SK-N-SH (cell line): Measurements from ENCODE around the gene AEN. TPM values are rescaled to one million over a fixed set of nuclear protein-coding genes. Genes with fewer than 3 reads are reported as not detected.

Source experiments
- CTCF ChIA-PET: fragments of 300-600, 350-600 bp; formaldehyde crosslinking; extraction: SDS; loops from one replicate; lab custom pipeline; 2021; lab: Yijun Ruan, JAX
- POLR2A ChIA-PET: fragments of 350-600 bp; sonication (Branson Sonifier 250); formaldehyde crosslinking; extraction: SDS; loops from one replicate; lab custom pipeline; 2020; ENCODE audit warnings: antibody characterized with exemption, inconsistent platforms; lab: Yijun Ruan, JAX
- DNase-seq: peaks from one replicate; pipeline ENCODE4 v3.0.0; 2012
- H2AFZ ChIP-seq: fragments of 200-600 bp; sonication (generic); 2 replicates; pipeline ENCODE4 v1.8.1; 2016; ENCODE audit warnings: antibody characterized with exemption, mild to moderate bottlenecking, low read depth
- H3F3A ChIP-seq: fragments of 200-600 bp; sonication (generic); replicated peaks from 2 replicates; pipeline ENCODE3; 2016; ENCODE audit warnings: antibody characterized with exemption, mild to moderate bottlenecking; ENCODE audit not compliant: insufficient read depth
- H3K27ac ChIP-seq, 2 experiments: fragments of 200-500 bp in 1 of 2; fragments of 200-600 bp in 1 of 2; sonication (Bioruptor generic) in 1 of 2; sonication (generic), shearing (Covaris generic) in 1 of 2; 2 replicates each; pipeline versions ENCODE4 v1.5.1 to v1.6.1; 2014 to 2016; ENCODE audit warnings: low read depth in 2 of 2, inconsistent platforms in 1 of 2, low read length in 1 of 2, mild to moderate bottlenecking in 1 of 2, mixed read lengths in 1 of 2
- H3K27me3 ChIP-seq: fragments of 200-600 bp; sonication (generic), shearing (Covaris generic); 2 replicates; pipeline ENCODE4 v1.6.1; 2016; ENCODE audit warnings: mixed run types; ENCODE audit not compliant: insufficient read depth
- H3K36me3 ChIP-seq, 2 experiments: fragments of 200-500 bp in 1 of 2; fragments of 200-600 bp in 1 of 2; sonication (Bioruptor generic) in 1 of 2; sonication (generic) in 1 of 2; replicated peaks in 1 of 2; 2 replicates each; pipeline versions ENCODE3 to v1.5.1; 2014 to 2016; ENCODE audit warnings: low read length in 1 of 2, mild to moderate bottlenecking in 1 of 2; ENCODE audit not compliant: insufficient read depth in 2 of 2, control insufficient read depth in 1 of 2
- H3K4me1 ChIP-seq, 2 experiments: fragments of 200-500 bp in 1 of 2; fragments of 200-600 bp in 1 of 2; sonication (Bioruptor generic) in 1 of 2; sonication (generic), shearing (Covaris generic) in 1 of 2; 2 replicates each; pipeline versions ENCODE4 v1.5.1 to v1.6.1; 2014 to 2016; ENCODE audit warnings: low read depth in 1 of 2, low read length in 1 of 2, mixed run types in 1 of 2; ENCODE audit not compliant: insufficient read depth in 2 of 2, control insufficient read depth in 1 of 2
- H3K4me2 ChIP-seq: fragments of 200-600 bp; sonication (generic), shearing (Covaris generic); 2 replicates; pipeline ENCODE4 v1.6.1; 2017; ENCODE audit warnings: mixed run types
- H3K4me3 ChIP-seq, 2 experiments: fragments of 200-500 bp in 1 of 2; fragments of 200-600 bp in 1 of 2; sonication (Bioruptor generic) in 1 of 2; sonication (generic), shearing (Covaris generic) in 1 of 2; 2 replicates each; pipeline versions ENCODE4 v1.5.1 to v1.8.1; 2014 to 2016; ENCODE audit warnings: low read depth in 2 of 2, inconsistent platforms in 1 of 2, low read length in 1 of 2, mild to moderate bottlenecking in 1 of 2, mixed read lengths in 1 of 2, moderate library complexity in 1 of 2
- H3K79me2 ChIP-seq: fragments of 200-600 bp; sonication (generic); 2 replicates; pipeline ENCODE4 v1.8.1; 2017; ENCODE audit warnings: mild to moderate bottlenecking; ENCODE audit not compliant: insufficient read depth
- H3K9ac ChIP-seq: fragments of 200-600 bp; sonication (generic); 2 replicates; pipeline ENCODE4 v1.6.1; 2017; ENCODE audit warnings: mixed run types
- H3K9me2 ChIP-seq: fragments of 200-600 bp; sonication (generic); 2 replicates; pipeline ENCODE4 v1.6.1; 2017; ENCODE audit warnings: mixed run types
- H3K9me3 ChIP-seq: fragments of 200-600 bp; sonication (generic); 2 replicates; pipeline ENCODE4 v1.6.1; 2017; ENCODE audit warnings: mixed run types, mild to moderate bottlenecking, moderate library complexity
- H4K20me1 ChIP-seq: fragments of 200-600 bp; sonication (generic); 2 replicates; pipeline ENCODE4 v1.6.1; 2017; ENCODE audit warnings: mild to moderate bottlenecking, mixed run types; ENCODE audit not compliant: insufficient read depth
- CHD2 ChIP-seq: fragments of 150-350 bp; IDR thresholded peaks from 2 replicates; pipeline ENCODE4 v1.6.1; 2018; ENCODE audit warnings: low read length; ENCODE audit not compliant: partially characterized antibody
- ELF1 ChIP-seq: IDR thresholded peaks from 2 replicates; pipeline ENCODE4 v1.4.0; 2012
- EP300 ChIP-seq, 2 experiments: IDR thresholded peaks; 2 replicates each; pipeline versions ENCODE4 v1.4.0 to v1.6.1; 2012; ENCODE audit warnings: borderline replicate concordance in 1 of 2, low read depth in 1 of 2, low read length in 1 of 2
- EZH2phosphoT487 ChIP-seq: fragments of 200-600 bp; sonication (generic); IDR thresholded peaks from 2 replicates; pipeline ENCODE4 v1.6.1; 2017; ENCODE audit warnings: low read depth, mixed run types, mild to moderate bottlenecking, antibody characterized with exemption, moderate library complexity, borderline replicate concordance
- FOSL2 ChIP-seq: IDR thresholded peaks from 2 replicates; pipeline ENCODE4 v1.4.0; 2012; ENCODE audit warnings: low read depth, mild to moderate bottlenecking, moderate library complexity, borderline replicate concordance
- FOXJ3 ChIP-seq: sonication (generic); formaldehyde crosslinking; IDR thresholded peaks from 2 replicates; pipeline ENCODE4 v1.5.1; 2020; ENCODE audit warnings: mild to moderate bottlenecking, missing genetic modification reagents
- FOXM1 ChIP-seq: IDR thresholded peaks from 2 replicates; pipeline ENCODE4 v1.4.0; 2012; ENCODE audit warnings: low read depth, mild to moderate bottlenecking
- GATA2 ChIP-seq: sonication (generic); formaldehyde crosslinking; IDR thresholded peaks from 2 replicates; pipeline ENCODE4 v1.5.0; 2020; ENCODE audit warnings: mild to moderate bottlenecking, missing genetic modification reagents
- JUND ChIP-seq: IDR thresholded peaks from 2 replicates; pipeline ENCODE4 v1.4.0; 2012
- MEF2A ChIP-seq: IDR thresholded peaks from 2 replicates; pipeline ENCODE4 v1.4.0; 2012; ENCODE audit warnings: low read depth, borderline replicate concordance
- NFIC ChIP-seq: IDR thresholded peaks from 2 replicates; pipeline ENCODE4 v1.4.0; 2012; ENCODE audit warnings: borderline replicate concordance
- NRF1 ChIP-seq: IDR thresholded peaks from 2 replicates; pipeline ENCODE4 v1.6.1; 2012; ENCODE audit warnings: low read depth, mild to moderate bottlenecking, low read length
- POLR2AphosphoS5 ChIP-seq: IDR thresholded peaks from 2 replicates; pipeline ENCODE4 v1.6.1; 2012; ENCODE audit warnings: low read depth, low read length
- RAD21 ChIP-seq: IDR thresholded peaks from 2 replicates; pipeline ENCODE4 v1.6.1; 2012; ENCODE audit warnings: mild to moderate bottlenecking, low read length
- RCOR1 ChIP-seq: fragments of 150-350 bp; IDR thresholded peaks from 2 replicates; pipeline ENCODE4 v1.6.1; 2017; ENCODE audit warnings: antibody characterized with exemption, low read length
- RFX5 ChIP-seq: IDR thresholded peaks from 2 replicates; pipeline ENCODE4 v1.6.1; 2012; ENCODE audit warnings: mild to moderate bottlenecking, improper control_type of control experiment, low read length
- RXRA ChIP-seq: IDR thresholded peaks from 2 replicates; pipeline ENCODE4 v1.4.0; 2012; ENCODE audit warnings: low read depth, mild to moderate bottlenecking, borderline replicate concordance
- SIN3A ChIP-seq: IDR thresholded peaks from 2 replicates; pipeline ENCODE4 v1.6.1; 2012; ENCODE audit warnings: low read depth, mild to moderate bottlenecking, low read length, moderate library complexity, borderline replicate concordance
- SMC3 ChIP-seq: IDR thresholded peaks from 2 replicates; pipeline ENCODE4 v1.6.1; 2012; ENCODE audit warnings: low read depth, low read length, improper control_type of control experiment
- TAF1 ChIP-seq: IDR thresholded peaks from 2 replicates; pipeline ENCODE4 v1.6.1; 2012; ENCODE audit warnings: low read depth, mild to moderate bottlenecking, low read length, moderate library complexity, borderline replicate concordance
- TCF12 ChIP-seq: IDR thresholded peaks from 2 replicates; pipeline ENCODE4 v1.4.0; 2012
- TEAD4 ChIP-seq: IDR thresholded peaks from 2 replicates; pipeline ENCODE4 v1.4.0; 2012; ENCODE audit warnings: mild to moderate bottlenecking, borderline replicate concordance; ENCODE audit not compliant: insufficient read depth
- USF1 ChIP-seq: IDR thresholded peaks from 2 replicates; pipeline ENCODE4 v1.4.0; 2012; ENCODE audit warnings: low read depth, borderline replicate concordance
- YY1 ChIP-seq: IDR thresholded peaks from 2 replicates; pipeline ENCODE4 v1.4.0; 2012; ENCODE audit warnings: low read depth, mild to moderate bottlenecking
- WGBS: methylation state at CpG from one replicate; pipeline ENCODE4 v1.1.6; 2017; ENCODE audit warnings: low lambda C conversion rate; 5-methylcytosine and 5-hydroxymethylcytosine counted together
- polyA plus RNA-seq, 3 experiments: library from polyadenylated mRNA; depleted of rRNA; stranded (reverse); fragments of >200 nt; gene quantifications; 2 replicates each; pipeline ENCODE4 v1.2.3, GENCODE V29; 2012
- TF ChIP-seq, protein P1 (sequence below): fragments of 150-350 bp; IDR thresholded peaks from 2 replicates; pipeline ENCODE4 v1.6.1; 2017; ENCODE audit warnings: antibody characterized with exemption, low read length, low read depth, borderline replicate concordance
- TF ChIP-seq, protein P2 (sequence below): IDR thresholded peaks from 2 replicates; pipeline ENCODE4; 2012
- TF ChIP-seq, protein P3 (sequence below): fragments of 200-600 bp; sonication (generic); IDR thresholded peaks from 2 replicates; pipeline ENCODE4 v1.6.1; 2017; ENCODE audit warnings: antibody characterized with exemption, mild to moderate bottlenecking, moderate library complexity
- TF ChIP-seq, protein P4 (sequence below): IDR thresholded peaks from 2 replicates; pipeline ENCODE4 v1.4.0; 2012; ENCODE audit warnings: low read depth

Gene AEN
- polyA plus RNA-seq, 1 of the 3 experiments (the other 2 are of a cell fraction) = 46.4 TPM

- POLR2A ChIA-PET = interaction anchor here (0.5 to 1.3 kb wide), 4 partner anchors 16 to 842 kb away, joined by 3 to 11 read pairs (median 3); no protein-coding TSS in a partner anchor
- no peak for TF ChIP-seq SIN3A
- TF ChIP-seq JUND = no peak
- peak; percentile 94 for TF ChIP-seq GATA2 (CRISPR knock-in tag)
- TF ChIP-seq RFX5 = 0 out of 2 replicates have a peak, but pooled peaks have one; percentile 6
- TF ChIP-seq RXRA = no peak
- TF ChIP-seq FOSL2 = no peak
- no peak for TF ChIP-seq EZH2phosphoT487
- peak in 1 of 2 experiments; percentile 91; a peak in 2 of 4 replicates for TF ChIP-seq EP300 (IDR thresholded peaks at IDR 0.05; ENCODE audit: borderline replicate concordance in 1 of 2, low read depth in 1 of 2, low read length in 1 of 2)
- TF ChIP-seq, protein P1, sequence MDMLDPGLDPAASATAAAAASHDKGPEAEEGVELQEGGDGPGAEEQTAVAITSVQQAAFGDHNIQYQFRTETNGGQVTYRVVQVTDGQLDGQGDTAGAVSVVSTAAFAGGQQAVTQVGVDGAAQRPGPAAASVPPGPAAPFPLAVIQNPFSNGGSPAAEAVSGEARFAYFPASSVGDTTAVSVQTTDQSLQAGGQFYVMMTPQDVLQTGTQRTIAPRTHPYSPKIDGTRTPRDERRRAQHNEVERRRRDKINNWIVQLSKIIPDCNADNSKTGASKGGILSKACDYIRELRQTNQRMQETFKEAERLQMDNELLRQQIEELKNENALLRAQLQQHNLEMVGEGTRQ = no peak
- peak; percentile 31 for TF ChIP-seq RAD21
- TF ChIP-seq, protein P2, sequence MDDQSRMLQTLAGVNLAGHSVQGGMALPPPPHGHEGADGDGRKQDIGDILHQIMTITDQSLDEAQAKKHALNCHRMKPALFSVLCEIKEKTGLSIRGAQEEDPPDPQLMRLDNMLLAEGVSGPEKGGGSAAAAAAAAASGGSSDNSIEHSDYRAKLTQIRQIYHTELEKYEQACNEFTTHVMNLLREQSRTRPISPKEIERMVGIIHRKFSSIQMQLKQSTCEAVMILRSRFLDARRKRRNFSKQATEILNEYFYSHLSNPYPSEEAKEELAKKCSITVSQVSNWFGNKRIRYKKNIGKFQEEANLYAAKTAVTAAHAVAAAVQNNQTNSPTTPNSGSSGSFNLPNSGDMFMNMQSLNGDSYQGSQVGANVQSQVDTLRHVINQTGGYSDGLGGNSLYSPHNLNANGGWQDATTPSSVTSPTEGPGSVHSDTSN = no peak
- no peak for TF ChIP-seq POLR2AphosphoS5
- no peak for TF ChIP-seq ELF1
- TF ChIP-seq, protein P3, sequence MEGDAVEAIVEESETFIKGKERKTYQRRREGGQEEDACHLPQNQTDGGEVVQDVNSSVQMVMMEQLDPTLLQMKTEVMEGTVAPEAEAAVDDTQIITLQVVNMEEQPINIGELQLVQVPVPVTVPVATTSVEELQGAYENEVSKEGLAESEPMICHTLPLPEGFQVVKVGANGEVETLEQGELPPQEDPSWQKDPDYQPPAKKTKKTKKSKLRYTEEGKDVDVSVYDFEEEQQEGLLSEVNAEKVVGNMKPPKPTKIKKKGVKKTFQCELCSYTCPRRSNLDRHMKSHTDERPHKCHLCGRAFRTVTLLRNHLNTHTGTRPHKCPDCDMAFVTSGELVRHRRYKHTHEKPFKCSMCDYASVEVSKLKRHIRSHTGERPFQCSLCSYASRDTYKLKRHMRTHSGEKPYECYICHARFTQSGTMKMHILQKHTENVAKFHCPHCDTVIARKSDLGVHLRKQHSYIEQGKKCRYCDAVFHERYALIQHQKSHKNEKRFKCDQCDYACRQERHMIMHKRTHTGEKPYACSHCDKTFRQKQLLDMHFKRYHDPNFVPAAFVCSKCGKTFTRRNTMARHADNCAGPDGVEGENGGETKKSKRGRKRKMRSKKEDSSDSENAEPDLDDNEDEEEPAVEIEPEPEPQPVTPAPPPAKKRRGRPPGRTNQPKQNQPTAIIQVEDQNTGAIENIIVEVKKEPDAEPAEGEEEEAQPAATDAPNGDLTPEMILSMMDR = no peak
- TF ChIP-seq, protein P4, sequence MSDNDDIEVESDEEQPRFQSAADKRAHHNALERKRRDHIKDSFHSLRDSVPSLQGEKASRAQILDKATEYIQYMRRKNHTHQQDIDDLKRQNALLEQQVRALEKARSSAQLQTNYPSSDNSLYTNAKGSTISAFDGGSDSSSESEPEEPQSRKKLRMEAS = no peak
- TF ChIP-seq MEF2A = no peak
- no peak for TF ChIP-seq SMC3
- TF ChIP-seq USF1 = no peak
- no peak for TF ChIP-seq TEAD4
- no peak for TF ChIP-seq NRF1
- no peak for TF ChIP-seq NFIC
- peak; percentile 69 for TF ChIP-seq CHD2
- no peak for TF ChIP-seq YY1
- TF ChIP-seq FOXM1 = no peak
- peak; percentile 53; the same call in 1 of the 2 replicates for TF ChIP-seq FOXJ3 (CRISPR knock-in tag)
- peak; percentile 86; the same call in 1 of the 2 replicates for TF ChIP-seq RCOR1
- TF ChIP-seq TCF12 = no peak
- no peak for TF ChIP-seq TAF1
These were observed 34.6 kb upstream of the AEN start for GRCh38 chr15:88586401-88587162.

More at GRCh38 chr15:88586401-88587162, 34.6 kb upstream of the AEN start:
- no peaks in the 10 kb centered on the region for H3F3A ChIP-seq
- H3K9me3 ChIP-seq = no peaks in the 10 kb centered on the region
- peaks cover 0 to 7% of the 10 kb centered on the region in 2 experiments; a peak in 2 of 4 replicates for H3K4me1 ChIP-seq
- H3K79me2 ChIP-seq = no peaks in the 10 kb centered on the region
- no peaks in the 10 kb centered on the region for H3K36me3 ChIP-seq
- H3K27ac ChIP-seq = peak overlapping the region in 1 of 2 experiments; percentile 34; a peak in 2 of 4 replicates
- H2AFZ ChIP-seq = no peak overlapping the region
- CTCF ChIA-PET = interaction anchor here (0.8 to 1.0 kb wide), 2 partner anchors 28 to 311 kb away, joined by 3 read pairs; no protein-coding TSS in a partner anchor
- H3K27me3 ChIP-seq = no peaks in the 10 kb centered on the region
- H3K4me3 ChIP-seq = no peak overlapping the region
- WGBS = 4% methylated on average over 4 of the region's 4 CpGs
- DNase-seq = peak; percentile 72
- H3K4me2 ChIP-seq = no peak overlapping the region
- no peaks in the 10 kb centered on the region for H3K9me2 ChIP-seq
- H4K20me1 ChIP-seq = no peaks in the 10 kb centered on the region
- H3K9ac ChIP-seq = no peak overlapping the region
